ENCODE measurements around the gene DMBX1.

DNA sequence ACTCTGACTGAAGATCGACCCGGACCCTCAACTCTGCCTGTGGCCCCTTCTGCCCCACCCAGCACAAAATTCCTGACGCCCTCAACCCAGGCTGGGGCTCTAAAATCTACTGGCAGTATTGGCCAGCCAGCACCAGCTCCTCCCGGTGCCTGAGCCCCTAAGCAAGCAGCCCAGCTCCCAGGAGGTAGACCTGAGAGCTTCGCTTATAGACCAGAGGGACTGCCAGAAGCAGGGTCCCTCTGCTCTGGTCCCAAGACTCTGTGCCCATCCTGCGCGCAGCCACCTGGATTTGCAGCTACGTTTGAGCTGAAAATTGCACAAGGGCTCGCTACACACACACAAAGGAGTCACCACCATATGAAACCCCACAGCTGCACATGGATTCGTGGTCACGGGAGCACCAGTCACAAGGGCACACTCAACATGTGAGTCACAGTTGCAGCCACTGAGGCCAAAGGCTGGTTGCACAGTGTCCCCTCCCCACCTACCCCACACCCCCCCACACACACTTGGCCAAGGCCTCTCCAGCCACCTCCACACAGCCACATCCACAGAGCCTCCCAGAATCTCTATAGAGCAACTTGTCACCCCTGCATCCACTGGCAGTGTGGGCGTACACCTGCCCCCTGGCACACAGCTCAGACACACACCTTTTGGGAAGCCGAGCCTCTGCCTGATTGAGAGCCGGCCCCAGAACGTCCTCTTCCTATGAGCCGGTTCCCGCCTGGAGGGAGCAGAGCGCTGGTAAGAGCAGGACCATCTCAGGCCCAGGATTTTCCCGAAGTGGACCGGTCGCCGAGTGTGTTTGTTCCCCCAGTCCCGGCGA lies 1.1 kb upstream of the DMBX1 start:
- TF ChIP-seq, protein P1, sequence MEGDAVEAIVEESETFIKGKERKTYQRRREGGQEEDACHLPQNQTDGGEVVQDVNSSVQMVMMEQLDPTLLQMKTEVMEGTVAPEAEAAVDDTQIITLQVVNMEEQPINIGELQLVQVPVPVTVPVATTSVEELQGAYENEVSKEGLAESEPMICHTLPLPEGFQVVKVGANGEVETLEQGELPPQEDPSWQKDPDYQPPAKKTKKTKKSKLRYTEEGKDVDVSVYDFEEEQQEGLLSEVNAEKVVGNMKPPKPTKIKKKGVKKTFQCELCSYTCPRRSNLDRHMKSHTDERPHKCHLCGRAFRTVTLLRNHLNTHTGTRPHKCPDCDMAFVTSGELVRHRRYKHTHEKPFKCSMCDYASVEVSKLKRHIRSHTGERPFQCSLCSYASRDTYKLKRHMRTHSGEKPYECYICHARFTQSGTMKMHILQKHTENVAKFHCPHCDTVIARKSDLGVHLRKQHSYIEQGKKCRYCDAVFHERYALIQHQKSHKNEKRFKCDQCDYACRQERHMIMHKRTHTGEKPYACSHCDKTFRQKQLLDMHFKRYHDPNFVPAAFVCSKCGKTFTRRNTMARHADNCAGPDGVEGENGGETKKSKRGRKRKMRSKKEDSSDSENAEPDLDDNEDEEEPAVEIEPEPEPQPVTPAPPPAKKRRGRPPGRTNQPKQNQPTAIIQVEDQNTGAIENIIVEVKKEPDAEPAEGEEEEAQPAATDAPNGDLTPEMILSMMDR (IDR thresholded peaks at IDR 0.05 in 8 of 11, conservative IDR thresholded peaks at IDR 0.05 in 3 of 11), result no peak
- TF ChIP-seq POLR2A (IDR thresholded peaks at IDR 0.05) (no peak), POLR2AphosphoS5 (IDR thresholded peaks at IDR 0.05) (no peak)
